Skeletal muscle satellite cell (primary cell): ENCODE data around the gene PPT2.

ENCODE experiments used
- H3K27me3 ChIP-seq: 2 replicates; pipeline ENCODE4 v1.7.0; 2013; ENCODE audit warnings: low read length; ENCODE audit not compliant: control insufficient read depth, insufficient read depth
- H3K36me3 ChIP-seq: 2 replicates; pipeline ENCODE4 v1.7.0; 2013; ENCODE audit warnings: mild to moderate bottlenecking, control low read depth, low read length; ENCODE audit not compliant: insufficient read depth
- H3K4me1 ChIP-seq: 2 replicates; pipeline ENCODE4 v1.7.0; 2013; ENCODE audit warnings: low read length; ENCODE audit not compliant: control insufficient read depth, insufficient read depth
- H3K4me2 ChIP-seq: 2 replicates; pipeline ENCODE4 v1.7.0; 2013; ENCODE audit warnings: mild to moderate bottlenecking, low read length
- H3K4me3 ChIP-seq: 2 replicates; pipeline ENCODE4 v1.7.0; 2013; ENCODE audit warnings: low read length
- H3K9ac ChIP-seq: 2 replicates; pipeline ENCODE4 v1.7.0; 2013; ENCODE audit warnings: mild to moderate bottlenecking, low read depth, low read length, moderate library complexity
- H3K9me3 ChIP-seq: replicated peaks from 2 replicates; pipeline ENCODE4 v1.7.0; 2013; ENCODE audit warnings: mild to moderate bottlenecking, control low read depth, low read length

Gene PPT2

GRCh38 chr6:32158052-32158451 is 4.1 kb downstream of the PPT2 start:
- Histone ChIP-seq H3K36me3 (peaks cover 18% of the 10 kb centered on the region), H3K9ac (no peak overlapping the region), H3K4me2 (no peak overlapping the region), H3K27me3 (no peaks in the 10 kb centered on the region), H3K4me1 (peaks cover 16% of the 10 kb centered on the region), H3K9me3 (no peaks in the 10 kb centered on the region), H3K4me3 (no peak overlapping the region)

GRCh38 chr6:32163559-32164258 is 9.8 kb downstream of the PPT2 start:
- Histone ChIP-seq H3K27me3 (no peaks in the 10 kb centered on the region), H3K4me1 (peaks cover 5% of the 10 kb centered on the region), H3K4me3 (no peak overlapping the region), H3K36me3 (peaks cover 10% of the 10 kb centered on the region), H3K9ac (no peak overlapping the region), H3K4me2 (no peak overlapping the region), H3K9me3 (no peaks in the 10 kb centered on the region)

GRCh38 chr6:32164295-32164694 is 10.4 kb downstream of the PPT2 start, which contains the start of gene EGFL8:
EGFL8 (plus strand) TSS chr6:32164595; CDS start chr6:32166166, 1,571 bp downstream.
- no peak within 1 kb of the TSS for H3K9ac ChIP-seq
- H3K27me3 ChIP-seq = no peaks in the 10 kb centered on the region
- H3K4me1 ChIP-seq = peaks cover 11% of the 10 kb centered on the region
- H3K9me3 ChIP-seq = no peaks in the 10 kb centered on the region
- H3K4me3 ChIP-seq = no peak within 1 kb of the TSS
- peaks cover 10% of the 10 kb centered on the region for H3K36me3 ChIP-seq
- H3K4me2 ChIP-seq = no peak within 1 kb of the TSS

DNA sequence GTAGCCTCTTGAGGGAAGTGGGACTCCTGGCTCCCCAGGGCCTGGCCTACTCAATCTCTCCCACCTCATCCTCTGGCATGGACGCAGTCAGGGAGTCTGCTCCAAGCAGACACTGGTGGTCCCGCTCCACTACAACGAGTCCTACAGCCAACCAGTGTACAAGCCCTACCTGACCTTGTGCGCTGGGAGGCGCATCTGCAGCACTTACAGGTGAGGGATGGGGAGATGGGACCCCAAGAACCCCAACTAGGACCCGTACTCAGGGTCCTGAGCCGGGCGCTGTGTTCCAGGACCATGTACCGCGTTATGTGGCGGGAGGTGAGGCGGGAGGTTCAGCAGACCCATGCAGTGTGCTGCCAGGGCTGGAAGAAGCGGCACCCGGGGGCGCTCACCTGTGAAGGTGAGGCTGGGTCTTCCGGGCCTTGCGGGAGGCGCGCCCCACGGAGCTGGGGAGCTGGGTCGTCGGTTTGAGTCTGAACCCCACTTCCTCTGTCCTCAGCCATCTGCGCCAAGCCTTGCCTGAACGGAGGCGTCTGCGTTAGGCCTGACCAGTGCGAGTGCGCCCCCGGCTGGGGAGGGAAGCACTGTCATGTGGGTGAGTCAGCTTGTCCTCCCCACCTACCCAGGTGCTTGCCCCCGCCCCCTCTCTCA is 12.6 kb downstream of the PPT2 start:
- Histone ChIP-seq H3K4me2 (no peak overlapping the region), H3K36me3 (peaks cover 29% of the 10 kb centered on the region), H3K4me1 (peaks cover 11% of the 10 kb centered on the region), H3K4me3 (no peak overlapping the region), H3K27me3 (no peaks in the 10 kb centered on the region), H3K9ac (no peak overlapping the region), H3K9me3 (no peaks in the 10 kb centered on the region)

DNA sequence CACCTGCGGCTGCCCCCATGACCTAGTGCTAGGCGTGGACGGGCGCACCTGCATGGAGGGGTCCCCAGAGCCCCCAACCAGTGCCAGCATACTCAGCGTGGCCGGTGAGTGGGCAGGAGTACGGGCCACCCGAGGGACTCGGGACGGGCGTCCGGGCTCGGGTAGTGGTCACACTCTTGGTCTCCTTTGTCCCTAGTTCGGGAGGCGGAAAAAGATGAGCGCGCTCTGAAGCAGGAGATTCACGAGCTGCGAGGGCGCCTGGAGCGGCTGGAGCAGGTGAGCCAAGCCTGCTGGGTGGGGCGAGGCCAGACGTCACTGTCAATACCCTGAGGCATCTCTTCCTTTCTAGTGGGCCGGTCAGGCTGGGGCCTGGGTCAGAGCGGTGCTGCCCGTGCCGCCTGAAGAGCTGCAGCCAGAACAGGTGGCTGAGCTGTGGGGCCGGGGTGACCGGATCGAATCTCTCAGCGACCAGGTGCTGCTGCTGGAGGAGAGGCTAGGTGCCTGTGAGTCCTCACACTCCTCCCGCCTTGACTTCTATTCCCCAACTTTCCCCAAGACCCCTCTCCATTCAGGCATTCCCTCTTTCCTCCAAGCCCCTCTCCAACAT is 13.3 kb downstream of the PPT2 start:
- Histone ChIP-seq H3K4me1 (peaks cover 11% of the 10 kb centered on the region), H3K4me3 (no peak overlapping the region), H3K27me3 (no peaks in the 10 kb centered on the region), H3K9ac (no peak overlapping the region), H3K9me3 (no peaks in the 10 kb centered on the region), H3K36me3 (peaks cover 29% of the 10 kb centered on the region), H3K4me2 (no peak overlapping the region)

DNA sequence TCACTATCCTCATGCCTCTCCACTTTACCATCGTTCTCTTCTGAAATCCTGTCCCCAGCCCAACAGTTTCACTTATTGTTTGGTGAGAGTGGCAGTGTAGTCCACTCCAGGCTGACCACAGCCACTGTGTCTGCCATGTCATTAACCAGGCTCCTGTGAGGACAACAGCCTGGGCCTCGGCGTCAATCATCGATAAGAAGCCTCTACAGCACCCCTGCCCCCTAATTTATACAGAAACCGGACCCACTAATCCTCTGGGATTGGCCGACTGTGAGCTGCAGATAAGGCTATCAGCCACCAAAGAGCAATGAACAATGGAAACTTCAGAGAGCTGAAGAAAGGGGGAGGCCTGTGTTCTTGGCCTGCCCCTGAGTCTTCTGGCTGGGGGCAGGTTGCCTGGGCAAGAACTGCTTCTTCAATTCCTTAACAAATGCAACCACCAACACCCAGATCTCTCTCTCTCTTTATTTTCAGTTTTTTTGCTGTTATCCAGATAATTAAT is 13.9 kb downstream of the PPT2 start:
- Histone ChIP-seq H3K36me3 (peaks cover 29% of the 10 kb centered on the region), H3K9ac (no peak overlapping the region), H3K4me1 (peaks cover 11% of the 10 kb centered on the region), H3K27me3 (no peaks in the 10 kb centered on the region), H3K4me2 (no peak overlapping the region), H3K4me3 (no peak overlapping the region), H3K9me3 (no peaks in the 10 kb centered on the region)

DNA sequence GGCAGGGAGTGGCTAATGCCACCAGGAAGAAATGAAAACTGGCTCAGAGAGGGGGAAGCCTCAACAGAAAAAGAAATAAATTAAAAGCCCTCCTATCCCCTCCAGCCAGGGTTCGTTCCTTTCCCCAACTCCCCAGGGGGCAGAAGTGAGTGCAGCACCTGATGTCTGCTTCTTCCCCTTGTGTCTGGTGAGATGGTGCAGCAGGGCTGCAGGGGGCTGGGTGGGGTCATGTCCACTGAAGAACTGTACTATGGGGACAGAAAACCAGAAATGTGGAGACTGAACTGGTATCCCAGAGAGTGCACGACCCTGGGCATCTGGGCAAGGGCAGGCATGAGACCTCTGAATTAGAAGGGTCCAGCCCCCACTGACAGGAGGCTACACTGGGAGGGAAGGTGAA is 14.4 kb downstream of the PPT2 start:
- no peaks in the 10 kb centered on the region for H3K27me3 ChIP-seq
- peaks cover 29% of the 10 kb centered on the region for H3K36me3 ChIP-seq
- no peak overlapping the region for H3K4me3 ChIP-seq
- H3K9me3 ChIP-seq = no peaks in the 10 kb centered on the region
- no peak overlapping the region for H3K4me2 ChIP-seq
- peaks cover 11% of the 10 kb centered on the region for H3K4me1 ChIP-seq
- no peak overlapping the region for H3K9ac ChIP-seq

DNA sequence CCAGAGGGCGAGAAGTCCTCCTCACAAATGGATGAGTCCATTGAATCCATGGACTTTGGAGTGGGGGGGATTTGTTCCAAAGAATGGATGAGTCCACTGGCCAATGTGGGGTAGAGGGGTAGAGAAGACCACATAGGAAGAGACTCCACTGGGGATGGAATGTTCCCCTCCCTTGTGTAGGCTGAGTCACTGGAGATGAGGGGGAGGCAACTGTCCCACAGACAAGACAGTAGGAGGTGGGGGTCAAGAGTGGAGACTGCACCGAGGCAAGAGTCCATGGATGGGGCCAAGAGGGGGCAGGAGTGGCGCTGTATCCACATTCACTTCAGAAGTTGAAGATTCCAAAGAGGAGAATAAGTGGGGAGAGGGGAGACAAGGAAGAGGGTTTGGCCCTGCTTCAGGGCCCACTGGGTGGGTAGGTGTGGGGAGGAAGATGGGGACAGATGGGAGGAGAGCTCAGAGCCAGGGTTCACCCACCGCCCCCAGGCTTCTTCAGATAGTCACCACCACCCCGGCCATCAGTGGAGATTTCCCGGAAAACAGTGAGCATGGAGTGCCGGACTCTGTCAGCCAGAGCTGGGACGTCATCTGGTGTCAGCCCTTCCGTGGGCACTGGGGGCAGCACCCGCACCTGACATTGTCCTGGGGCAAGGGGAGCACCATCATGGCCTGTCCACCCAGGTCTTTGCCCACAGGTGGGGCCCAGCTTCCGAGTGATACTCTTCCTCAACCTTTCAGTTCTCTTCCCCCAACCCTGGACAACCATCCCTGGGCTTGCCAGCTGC is 15.1 kb downstream of the PPT2 start:
- Histone ChIP-seq H3K4me2 (no peak overlapping the region), H3K36me3 (peaks cover 29% of the 10 kb centered on the region), H3K27me3 (no peaks in the 10 kb centered on the region), H3K4me3 (no peak overlapping the region), H3K9me3 (no peaks in the 10 kb centered on the region), H3K9ac (no peak overlapping the region), H3K4me1 (peaks cover 11% of the 10 kb centered on the region)

- no peak overlapping the region for H3K4me3 ChIP-seq
- H3K36me3 ChIP-seq = peaks cover 29% of the 10 kb centered on the region
- H3K4me2 ChIP-seq = no peak overlapping the region
- H3K27me3 ChIP-seq = no peaks in the 10 kb centered on the region
- no peaks in the 10 kb centered on the region for H3K9me3 ChIP-seq
- no peak overlapping the region for H3K9ac ChIP-seq
- peaks cover 22% of the 10 kb centered on the region for H3K4me1 ChIP-seq
Measured at GRCh38 chr6:32170294-32170693, 16.4 kb downstream of the PPT2 start.

- Histone ChIP-seq H3K4me1 (peaks cover 23% of the 10 kb centered on the region), H3K9me3 (no peaks in the 10 kb centered on the region), H3K36me3 (peaks cover 28% of the 10 kb centered on the region), H3K27me3 (no peaks in the 10 kb centered on the region), H3K9ac (no peak overlapping the region), H3K4me3 (no peak overlapping the region), H3K4me2 (no peak overlapping the region)
Measured at GRCh38 chr6:32171234-32171633, 17.3 kb downstream of the PPT2 start.

GRCh38 chr6:32173051-32173727 is 19.2 kb downstream of the PPT2 start:
- H3K4me1 ChIP-seq = peaks cover 35% of the 10 kb centered on the region

More at GRCh38 chr6:32173051-32173727, 19.2 kb downstream of the PPT2 start:
- H3K36me3 ChIP-seq = peaks cover 20% of the 10 kb centered on the region
- no peak overlapping the region for H3K4me2 ChIP-seq
- H3K4me3 ChIP-seq = no peak overlapping the region
- no peaks in the 10 kb centered on the region for H3K9me3 ChIP-seq
- no peak overlapping the region for H3K9ac ChIP-seq
- H3K27me3 ChIP-seq = no peaks in the 10 kb centered on the region
